ENCODE results near the gene NKD1.

DNA sequence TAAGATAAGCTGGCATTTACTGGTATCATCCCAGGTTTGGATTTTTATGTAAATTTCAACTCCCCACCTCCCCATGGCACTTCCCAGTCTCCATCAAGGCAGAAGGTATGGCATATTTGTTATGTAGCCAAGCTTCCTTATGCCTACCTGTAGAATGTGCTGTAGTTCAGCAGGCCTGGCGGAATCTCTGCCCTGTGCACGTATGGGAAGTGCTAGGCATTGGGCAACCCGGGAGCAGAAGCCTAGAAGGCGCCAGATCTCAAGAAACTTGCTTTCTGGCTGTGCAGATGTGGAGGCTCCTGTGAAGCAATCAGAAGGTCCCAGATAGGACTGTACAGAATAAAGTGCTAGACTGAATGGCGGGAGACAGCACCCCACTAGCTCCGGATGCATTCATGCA, 68.2 kb downstream of the NKD1 start:
- TF ChIP-seq EZH2phosphoT487 (IDR thresholded peaks at IDR 0.05; ENCODE audit: insufficient read depth, low read depth) (no peak), EZH2 (IDR thresholded peaks at IDR 0.05; ENCODE audit: insufficient read depth, poor library complexity, severe bottlenecking) (no peak)

Data from GM23248 (cell line).